H1 (cell line): ENCODE data around the gene TRIM40.

Source experiments
- CTCF ChIP-seq, 3 experiments: IDR thresholded peaks; 1 replicate in 2 of 3; 2 replicates in 1 of 3; pipeline versions ENCODE4 v1.5.1 to v1.6.1; 2011; ENCODE audit warnings: low read length in 3 of 3, mild to moderate bottlenecking in 3 of 3, inconsistent platforms in 2 of 3, low read depth in 1 of 3, moderate library complexity in 1 of 3; ENCODE audit not compliant: insufficient read depth in 1 of 3; ENCODE audit errors: control extremely low read depth in 1 of 3
- GABPA ChIP-seq: IDR thresholded peaks from 2 replicates; pipeline ENCODE4 v1.6.1; 2011; ENCODE audit warnings: mild to moderate bottlenecking, low read length, moderate library complexity, borderline replicate concordance; ENCODE audit not compliant: insufficient read depth
- HDAC2 ChIP-seq, 2 experiments: fragments of 300-600 bp in 1 of 2; sonication (generic) in 1 of 2; IDR thresholded peaks; 2 replicates each; pipeline ENCODE4 v1.6.1; 2011 to 2012; ENCODE audit warnings: low read depth in 2 of 2, low read length in 2 of 2, mild to moderate bottlenecking in 2 of 2, moderate library complexity in 2 of 2, borderline replicate concordance in 1 of 2, inconsistent platforms in 1 of 2
- TCF12 ChIP-seq: IDR thresholded peaks from 2 replicates; pipeline ENCODE4 v1.6.1; 2011; ENCODE audit warnings: low read depth, mild to moderate bottlenecking, low read length

GRCh38 chr6:30156774-30157173 is 20.8 kb downstream of the TRIM40 start:
- TF ChIP-seq HDAC2 (IDR thresholded peaks at IDR 0.05; ENCODE audit: borderline replicate concordance in 1 of 2, low read depth in 2 of 2, low read length in 2 of 2) (no peak), GABPA (no peak), TCF12 (no peak), CTCF (IDR thresholded peaks at IDR 0.05; ENCODE audit: control extremely low read depth in 1 of 3, insufficient read depth in 1 of 3, low read depth in 1 of 3, low read length in 3 of 3) (no peak)
